ENCODE measurements around the gene MRPL14.

MRPL14 gene

GRCh38 chr6:44077214-44077946 lies 49.9 kb downstream of the MRPL14 start:
- DNase-seq, result no peak

GRCh38 chr6:44076356-44077213 lies 50.7 kb downstream of the MRPL14 start:
- DNase-seq, result no peak

- no peak for DNase-seq
These were observed 51.5 kb downstream of the MRPL14 start for GRCh38 chr6:44075647-44076355.

GRCh38 chr6:44074813-44075646 lies 52.2 kb downstream of the MRPL14 start:
- DNase-seq, result no peak

GRCh38 chr6:44074439-44074812 lies 52.8 kb downstream of the MRPL14 start:
- no peak for DNase-seq

GRCh38 chr6:44073612-44074438 lies 53.4 kb downstream of the MRPL14 start:
- DNase-seq, result no peak

GRCh38 chr6:44072959-44073611 lies 54.2 kb downstream of the MRPL14 start:
- DNase-seq, result no peak

- no peak for DNase-seq
These were observed 54.7 kb downstream of the MRPL14 start for GRCh38 chr6:44072452-44072958.

- no peak for DNase-seq
These were observed 55.4 kb downstream of the MRPL14 start for GRCh38 chr6:44071670-44072451.

GRCh38 chr6:44068607-44069296 lies 58.5 kb downstream of the MRPL14 start:
- no peak for DNase-seq

- DNase-seq, result no peak
These were observed 59.8 kb downstream of the MRPL14 start for GRCh38 chr6:44067173-44068139.

- DNase-seq, result no peak
These were observed 60.7 kb downstream of the MRPL14 start for GRCh38 chr6:44066394-44067172.

- DNase-seq, result no peak
These were observed 61.7 kb downstream of the MRPL14 start for GRCh38 chr6:44065443-44066140.

- no peak for DNase-seq
These were observed 62.3 kb downstream of the MRPL14 start for GRCh38 chr6:44064948-44065272.

- DNase-seq, result no peak
These were observed 62.9 kb downstream of the MRPL14 start for GRCh38 chr6:44064089-44064947.

- no peak for DNase-seq
These were observed 63.6 kb downstream of the MRPL14 start for GRCh38 chr6:44063561-44064059.

All from NCI-H1694 treated with DMSO at 0.1 percent for 48 hours (cell line).